HEK293T (cell line): ENCODE results near the gene CTSV.
"Not testable (repeated sequence)": the region's sequence is repeated elsewhere in the genome, so short reads cannot be mapped to it uniquely, and the experiment has no call there.

Experiments
- CTCF ChIA-PET: fragments of 350-600 bp; formaldehyde crosslinking; extraction: SDS; loops from one replicate; lab custom pipeline; 2021; ENCODE audit warnings: antibody characterized with exemption, inconsistent platforms; lab: Yijun Ruan, JAX
- POLR2A ChIA-PET: fragments of 350-600 bp; formaldehyde crosslinking; extraction: SDS; loops from one replicate; lab custom pipeline; 2020; ENCODE audit warnings: antibody characterized with exemption, inconsistent platforms; lab: Yijun Ruan, JAX
- DNase-seq: peaks from one replicate; pipeline ENCODE4 v3.0.0; 2012; ENCODE audit warnings: mixed read lengths; ENCODE audit errors: extremely low spot score

CTSV gene

DNA sequence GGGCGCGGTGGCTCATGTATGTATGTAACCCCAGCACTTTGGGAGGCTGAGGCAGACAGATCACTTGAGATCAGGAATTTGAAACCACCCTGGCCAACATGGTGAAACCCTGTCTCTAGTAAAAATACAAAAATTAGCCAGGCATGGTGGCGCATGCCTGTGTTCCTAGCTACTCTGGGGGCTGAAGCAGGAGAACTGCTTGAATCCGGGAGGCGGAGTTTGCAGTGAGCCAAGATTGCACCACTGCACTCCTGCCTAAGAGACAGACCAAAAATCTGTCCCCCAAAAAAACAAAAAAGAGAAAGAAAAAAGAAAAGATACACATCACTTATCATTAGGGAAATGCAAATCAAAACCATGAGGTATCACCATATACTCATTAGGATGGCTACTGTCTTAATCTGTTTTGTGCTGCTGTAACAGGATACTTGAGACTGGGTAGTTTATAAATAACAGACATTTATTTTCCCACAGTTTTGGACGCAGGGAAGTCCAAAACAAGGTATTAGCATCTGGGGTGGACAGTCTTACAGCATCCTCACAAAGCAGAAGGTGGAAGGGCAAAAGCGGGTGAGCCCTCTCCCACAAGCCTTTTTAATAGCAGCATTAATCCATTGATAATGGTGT is 55.3 kb downstream of the CTSV start:
- CTCF ChIA-PET, POLR2A ChIA-PET, DNase-seq: not testable (repeated sequence)
